Measurements from ENCODE around the gene SSB. TPM values are rescaled to one million over a fixed set of nuclear protein-coding genes. Genes with fewer than 3 reads are reported as not detected.
"Not testable (repeated sequence)": the region's sequence is repeated elsewhere in the genome, so short reads cannot be mapped to it uniquely, and the experiment has no call there.

SSB gene
- total RNA-seq, 1 donor from 2014 or later = 54.8 TPM

GRCh38 chr2:169776252-169776761 is 22.4 kb upstream of the SSB start:
- ATAC-seq (no peak), DNase-seq (no peak)
- intact Hi-C loops (cut with micrococcal nuclease) = no loop called here

- DNase-seq (no peak), ATAC-seq (no peak)
- intact Hi-C loops (cut with micrococcal nuclease) = no loop called here
Observed at GRCh38 chr2:169778446-169778845, 20.2 kb upstream of the SSB start.

GRCh38 chr2:169781249-169782013 is 17.2 kb upstream of the SSB start:
- ATAC-seq (no peak), DNase-seq (no peak)
- intact Hi-C loops (cut with micrococcal nuclease) = no loop called here

- intact Hi-C loops (cut with micrococcal nuclease) = no loop called here
- ATAC-seq (no peak), DNase-seq (no peak)
Observed at GRCh38 chr2:169782513-169782912, 16.2 kb upstream of the SSB start.

GRCh38 chr2:169790581-169790980 is 8.1 kb upstream of the SSB start:
- DNase-seq (no peak), ATAC-seq (no peak)
- intact Hi-C loops (cut with micrococcal nuclease) = no loop called here

- intact Hi-C loops (cut with micrococcal nuclease) = no loop called here
- DNase-seq (no peak), ATAC-seq (no peak)
Observed at GRCh38 chr2:169795181-169795580, 3.5 kb upstream of the SSB start.

GRCh38 chr2:169796441-169796840 is 2.2 kb upstream of the SSB start:
- intact Hi-C loops (cut with micrococcal nuclease) = no loop called here
- no peak for DNase-seq
- ATAC-seq = no peak

GRCh38 chr2:169797601-169798000 is 1.1 kb upstream of the SSB start:
- no peak for ATAC-seq
- intact Hi-C loops (cut with micrococcal nuclease) = no loop called here
- DNase-seq = no peak

- no peak for ATAC-seq
- intact Hi-C loops (cut with micrococcal nuclease) = no loop called here
- DNase-seq = no peak
Observed at GRCh38 chr2:169798397-169798717, 314 bp upstream of the SSB start.

GRCh38 chr2:169803480-169803879 is 4.8 kb downstream of the SSB start:
- ATAC-seq (no peak), DNase-seq (no peak)
- intact Hi-C loops (cut with micrococcal nuclease) = no loop called here

- intact Hi-C loops (cut with micrococcal nuclease) = no loop called here
- no peak for DNase-seq
- no peak for ATAC-seq
Observed at GRCh38 chr2:169806586-169806985, 7.9 kb downstream of the SSB start.

- intact Hi-C loops (cut with micrococcal nuclease) = no loop called here
- ATAC-seq (no peak), DNase-seq (no peak)
Observed at GRCh38 chr2:169808221-169808620, 9.6 kb downstream of the SSB start.

GRCh38 chr2:169815849-169816248 is 17.2 kb downstream of the SSB start:
- DNase-seq (no peak), ATAC-seq (no peak)
- intact Hi-C loops (cut with micrococcal nuclease) = no loop called here

- DNase-seq; ATAC-seq; intact Hi-C loops (cut with micrococcal nuclease): not testable (repeated sequence)
Observed at GRCh38 chr2:169816961-169817360, 18.3 kb downstream of the SSB start.

GRCh38 chr2:169817369-169817768 is 18.7 kb downstream of the SSB start:
- ATAC-seq; intact Hi-C loops (cut with micrococcal nuclease): not testable (repeated sequence)

GRCh38 chr2:169818241-169818640 is 19.6 kb downstream of the SSB start:
- no peak for ATAC-seq

More at GRCh38 chr2:169817369-169817768, 18.7 kb downstream of the SSB start:
- not testable (repeated sequence) for DNase-seq

GRCh38 chr2:169819106-169819505 is 20.4 kb downstream of the SSB start:
- intact Hi-C loops (cut with micrococcal nuclease) = no loop called here
- DNase-seq (no peak), ATAC-seq (no peak)

More at GRCh38 chr2:169818241-169818640, 19.6 kb downstream of the SSB start:
- no peak for DNase-seq
- intact Hi-C loops (cut with micrococcal nuclease) = no loop called here

GRCh38 chr2:169820101-169820500 is 21.4 kb downstream of the SSB start:
- not testable (repeated sequence) for DNase-seq, ATAC-seq
- intact Hi-C loops (cut with micrococcal nuclease) = loop anchor here (10.0 kb wide), 2 partner anchors 55 to 105 kb away; no protein-coding TSS in a partner anchor

GRCh38 chr2:169822036-169822435 is 23.4 kb downstream of the SSB start:
- no peak for ATAC-seq
- intact Hi-C loops (cut with micrococcal nuclease) = loop anchor here (10.0 kb wide), 2 partner anchors 53 to 103 kb away; no protein-coding TSS in a partner anchor

GRCh38 chr2:169822785-169823392 is 24.2 kb downstream of the SSB start:
- intact Hi-C loops (cut with micrococcal nuclease) = loop anchor here (10.0 kb wide), 2 partner anchors 52 to 102 kb away; no protein-coding TSS in a partner anchor
- ATAC-seq (no peak), DNase-seq (no peak)

More at GRCh38 chr2:169822036-169822435, 23.4 kb downstream of the SSB start:
- DNase-seq = no peak
